Measurements from ENCODE around the gene WFS1.

DNA sequence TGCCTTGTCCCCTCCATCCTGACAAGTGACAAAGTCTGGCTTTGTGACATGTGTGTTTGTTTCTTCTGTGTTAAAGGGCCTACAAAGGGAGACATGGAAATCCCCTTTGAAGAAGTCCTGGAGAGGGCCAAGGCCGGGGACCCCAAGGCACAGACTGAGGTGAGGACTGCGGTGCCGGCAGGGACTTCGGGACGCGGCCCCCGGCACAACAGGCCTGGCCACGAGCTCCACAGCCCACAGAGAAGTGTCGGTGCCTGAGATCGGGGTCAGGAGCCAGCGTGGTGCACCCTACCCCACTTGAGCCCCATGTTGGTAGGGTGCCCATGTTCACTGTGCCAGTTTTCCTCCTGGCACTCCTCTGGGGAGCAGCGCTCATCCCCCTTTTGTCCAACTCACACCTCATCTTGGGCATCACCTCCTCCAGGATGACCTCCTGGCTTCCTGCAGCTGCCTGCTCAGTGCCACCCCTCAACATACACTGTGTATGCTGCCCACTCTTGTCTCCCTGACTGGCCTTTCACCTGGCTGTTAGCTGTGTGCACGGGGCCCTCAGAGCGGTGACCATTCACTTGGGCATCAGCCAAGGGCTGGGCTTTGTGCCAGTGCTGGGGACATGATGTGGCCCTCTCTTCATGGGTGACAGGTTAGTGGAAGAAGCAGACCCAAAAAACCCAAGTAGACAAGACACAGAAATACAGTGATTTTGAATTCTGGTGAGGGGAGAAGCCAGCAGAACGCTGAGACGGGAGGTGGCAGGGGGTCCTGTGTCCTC lies 17.6 kb downstream of the WFS1 start:
- TF ChIP-seq NANOG (IDR thresholded peaks at IDR 0.05; ENCODE audit: insufficient read depth, low read depth, low read length, poor library complexity, severe bottlenecking) = no peak
- TF ChIP-seq RNF2 (IDR thresholded peaks at IDR 0.05; ENCODE audit: borderline replicate concordance, low read depth, low read length, missing control alignments, poor library complexity, severe bottlenecking) = no peak
- no peak for TF ChIP-seq TEAD4 (IDR thresholded peaks at IDR 0.05; ENCODE audit: low read depth, low read length)
